Fibroblast of peridontal ligament (primary cell): ENCODE data around the gene GPR161.

Experiments used
- DNase-seq: peaks from one replicate; pipeline ENCODE4 v3.0.0-alpha.2; 2010; ENCODE audit errors: extremely low read depth

The GPR161 gene

DNA sequence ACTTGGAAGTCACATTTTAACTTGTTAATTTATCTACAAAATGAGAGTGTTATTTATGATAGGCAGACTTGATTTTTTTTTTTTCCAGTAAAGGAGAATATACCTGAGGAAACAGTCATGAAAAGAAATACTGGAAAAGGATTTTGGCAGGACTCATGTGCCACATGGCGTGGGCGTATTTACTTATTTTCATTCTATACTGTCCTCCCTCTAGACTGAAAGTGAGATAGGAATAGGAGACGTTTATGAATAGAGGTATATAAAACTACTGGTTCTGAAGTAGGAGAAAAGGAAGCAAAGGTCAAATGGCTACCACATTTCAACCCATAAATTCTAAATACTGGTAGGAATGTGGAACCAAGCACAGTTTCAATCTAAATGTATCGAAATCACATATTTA is 105.1 kb downstream of the GPR161 start:
- DNase-seq: no peak

DNA sequence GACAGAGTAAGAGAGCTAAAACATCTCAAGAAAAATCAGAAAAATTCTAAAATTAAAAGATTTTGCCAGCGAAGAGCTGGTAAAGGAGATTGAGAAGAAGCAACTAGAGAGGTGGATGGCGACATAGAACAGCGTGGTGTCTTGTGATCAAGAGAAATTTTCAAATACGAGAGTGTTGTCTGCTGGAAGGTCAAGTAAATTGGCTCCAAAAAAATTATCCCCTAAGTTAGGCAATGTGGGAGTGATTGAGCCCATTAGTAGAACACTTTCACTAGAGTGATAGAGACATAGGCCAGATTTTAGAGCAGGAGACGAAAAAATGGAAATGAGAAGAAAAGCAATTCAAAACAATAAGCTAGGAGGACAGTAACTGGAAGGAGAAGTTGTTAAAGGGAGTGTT is 105.5 kb downstream of the GPR161 start:
- DNase-seq: no peak
